ENCODE results near the gene CDAN1. TPM values are rescaled to one million over a fixed set of nuclear protein-coding genes. Genes with fewer than 3 reads are reported as not detected.

Gene CDAN1
- total and polyA plus RNA-seq, 2 of the 8 experiments (the other 6 are each of a cell fraction or from before 2014, with no cell fraction given): 4.5 to 18.6 TPM

DNA sequence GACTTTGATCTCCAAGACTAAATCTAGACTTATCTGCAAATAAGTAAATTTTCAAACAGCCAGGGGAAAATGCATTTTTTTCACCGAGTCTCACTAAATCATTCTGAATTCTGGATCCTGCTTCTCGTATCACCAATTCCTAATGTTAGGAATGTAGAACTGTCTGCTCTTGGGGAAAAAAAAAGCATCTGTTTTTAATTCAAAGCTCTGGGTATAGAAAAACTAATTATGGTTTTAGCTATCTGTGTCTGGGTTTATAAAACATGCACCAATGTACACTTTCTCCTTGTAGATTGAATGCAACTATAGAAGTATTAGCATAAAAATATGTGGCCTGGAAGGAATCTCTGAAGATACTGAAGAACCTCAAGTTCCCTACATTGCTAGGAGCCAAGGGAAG lies 4.8 kb upstream of the CDAN1 start (continued):
- no peak for TF ChIP-seq SIX5 (IDR thresholded peaks at IDR 0.05; ENCODE audit: low read depth, low read length)
- TF ChIP-seq CBX5 (IDR thresholded peaks at IDR 0.05; ENCODE audit: low read depth, low read length): no peak
- TF ChIP-seq RAD21 (IDR thresholded peaks at IDR 0.05 in 1 of 2, conservative IDR thresholded peaks at IDR 0.05 in 1 of 2; ENCODE audit: low read depth in 2 of 2, low read length in 2 of 2): no peak
- no peak for TF ChIP-seq TBP (IDR thresholded peaks at IDR 0.05; ENCODE audit: low read depth, low read length)
- no peak for TF ChIP-seq EZH2 (IDR thresholded peaks at IDR 0.05; ENCODE audit: low read depth, low read length, severe bottlenecking)
